PC-3 (cell line): ENCODE data around the gene MYLK2. TPM values are rescaled to one million over a fixed set of nuclear protein-coding genes. Genes with fewer than 3 reads are reported as not detected.
A peak's percentile ranks its signal among the peaks of the same experiment; 100 is the strongest.

ENCODE experiments used
- ATAC-seq: fragments of 200-7000 bp; cut with Tn5 transposase; 2 replicates; pipeline ENCODE4 v1.9.1; 2020; ENCODE audit warnings: mild to moderate bottlenecking, moderate library complexity
- BruUV-seq: library from RNA; stranded (reverse); fragments of 400-500 nt; replicated peaks from 2 replicates; lab custom pipeline; 2021; lab: Mats Ljungman, UMichigan
- CTCF ChIA-PET: fragments of 300-600 bp; sonication (Branson Sonifier 250); formaldehyde crosslinking; loops from one replicate; lab custom pipeline; 2022; ENCODE audit warnings: antibody characterized with exemption; lab: Charles Lee
- POLR2A ChIA-PET: fragments of 300-600 bp; sonication (Branson Sonifier 250); formaldehyde crosslinking; loops from one replicate; lab custom pipeline; 2022; ENCODE audit warnings: antibody characterized with exemption; ENCODE audit not compliant: unreplicated experiment; lab: Charles Lee
- DNase-seq: peaks from one replicate; pipeline ENCODE4 v3.0.0-alpha.2; 2015
- H2AFZ ChIP-seq: fragments of 300-600 bp; sonication (generic); 2 replicates; pipeline ENCODE4 v1.6.0; 2016; ENCODE audit warnings: antibody characterized with exemption, low read length
- H3F3A ChIP-seq: fragments of 300-600 bp; sonication (generic); one replicate; pipeline ENCODE4 v1.6.0; 2017; ENCODE audit warnings: antibody characterized with exemption, low read length, control low read depth, mild to moderate bottlenecking; ENCODE audit not compliant: unreplicated experiment
- H3K27ac ChIP-seq: fragments of 300-600 bp; sonication (generic); 2 replicates; pipeline ENCODE4 v1.5.1; 2016; ENCODE audit warnings: mild to moderate bottlenecking, low read length
- H3K27me3 ChIP-seq: fragments of 300-600 bp; sonication (generic); 2 replicates; pipeline ENCODE4 v1.6.1; 2016; ENCODE audit warnings: low read length, mixed read lengths
- H3K36me3 ChIP-seq: fragments of 300-600 bp; sonication (generic); 2 replicates; pipeline ENCODE4 v1.6.1; 2016; ENCODE audit warnings: low read depth, mixed run types, low read length, mixed read lengths
- H3K4me1 ChIP-seq: fragments of 300-600 bp; sonication (generic); 2 replicates; pipeline ENCODE4 v1.5.1; 2016; ENCODE audit warnings: low read length; ENCODE audit not compliant: insufficient read depth
- H3K4me2 ChIP-seq: fragments of 300-600 bp; sonication (generic); 2 replicates; pipeline ENCODE4 v1.6.0; 2016; ENCODE audit warnings: low read length
- H3K4me3 ChIP-seq: fragments of 300-600 bp; sonication (generic); 2 replicates; pipeline ENCODE4 v1.5.1; 2016; ENCODE audit warnings: mild to moderate bottlenecking, low read length, mixed read lengths
- H3K79me2 ChIP-seq: fragments of 300-600 bp; sonication (generic); 2 replicates; pipeline ENCODE4 v1.6.1; 2017; ENCODE audit warnings: low read length, mixed read lengths
- H3K9ac ChIP-seq: fragments of 300-600 bp; sonication (generic); 2 replicates; pipeline ENCODE4 v1.6.0; 2016; ENCODE audit warnings: mild to moderate bottlenecking, low read length
- H3K9me2 ChIP-seq: fragments of 300-600 bp; sonication (generic); replicated peaks from 2 replicates; pipeline ENCODE4 v1.6.1; 2016; ENCODE audit warnings: mixed run types, low read length, mixed read lengths
- H3K9me3 ChIP-seq: fragments of 300-600 bp; sonication (generic); 2 replicates; pipeline ENCODE4 v1.6.1; 2016; ENCODE audit warnings: low read length, mixed read lengths
- H4K20me1 ChIP-seq: fragments of 300-600 bp; sonication (generic); 2 replicates; pipeline ENCODE4 v1.6.1; 2016; ENCODE audit warnings: low read length, mixed read lengths
- EZH2 ChIP-seq: fragments of 300-600 bp; sonication (generic); IDR thresholded peaks from one replicate; pipeline ENCODE4 v1.6.1; 2017; ENCODE audit warnings: antibody characterized with exemption, mild to moderate bottlenecking, low read length; ENCODE audit not compliant: unreplicated experiment
- EZH2phosphoT487 ChIP-seq: fragments of 300-600 bp; sonication (generic); IDR thresholded peaks from 2 replicates; pipeline ENCODE4 v1.6.1; 2018; ENCODE audit warnings: mild to moderate bottlenecking, antibody characterized with exemption, low read length, borderline replicate concordance
- intact Hi-C: fragments of 100-400 bp; cut with micrococcal nuclease; formaldehyde crosslinking; loops from 2 replicates; pipeline ENCODE4 v1.9.0; 2023
- total RNA-seq: library from RNA; depleted of rRNA; stranded (reverse); fragments of >200 nt; gene quantifications from 2 replicates; pipeline ENCODE4 v1.2.3, GENCODE V29; 2014
- TF ChIP-seq, protein P1 (sequence below): fragments of 300-600 bp; sonication (generic); conservative IDR thresholded peaks from 2 replicates; pipeline ENCODE4 v1.5.1; 2017; ENCODE audit warnings: antibody characterized with exemption, low read depth, mild to moderate bottlenecking, low read length

The MYLK2 gene
- total RNA-seq, 1 experiment from 2014 or later = 1.7 TPM

DNA sequence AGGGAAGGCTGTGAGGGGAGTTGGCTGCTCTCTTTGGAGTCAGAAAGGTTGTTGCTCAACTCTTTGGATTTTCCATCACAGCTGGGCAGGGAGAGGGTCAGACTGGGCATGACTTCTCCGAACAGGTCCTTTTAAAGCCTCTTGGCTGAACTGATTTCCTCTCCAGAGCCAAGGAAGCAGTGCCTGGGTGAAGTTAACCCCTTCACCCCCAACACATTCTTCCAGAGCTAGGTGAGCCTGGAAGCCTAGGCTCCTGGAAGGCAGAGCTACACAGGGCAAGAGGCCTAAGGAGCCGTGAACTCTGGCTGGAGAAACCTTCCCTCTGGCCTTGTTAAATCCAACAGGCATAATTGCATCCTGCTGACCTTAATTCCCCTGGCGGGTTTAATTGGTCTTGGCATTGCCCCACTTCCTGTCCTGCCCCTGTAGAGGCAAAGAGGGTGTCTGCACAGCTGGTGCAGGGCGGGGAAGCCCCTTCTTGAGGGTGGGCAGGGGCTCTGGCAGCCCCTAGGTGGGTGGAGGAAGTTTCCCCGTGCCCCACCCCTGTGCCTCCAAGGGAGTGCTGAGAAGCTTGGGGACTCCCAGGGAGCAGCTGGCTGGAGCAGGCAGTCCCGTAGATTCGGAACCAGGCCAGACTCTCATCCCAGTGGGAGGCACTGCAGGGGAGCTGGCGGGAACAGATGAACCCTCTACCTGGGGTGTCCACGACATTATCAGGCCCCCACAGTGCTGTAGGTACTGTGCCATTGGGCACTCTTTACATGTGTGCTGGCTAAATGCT is 3.6 kb upstream of the MYLK2 start:
- H3K4me2 ChIP-seq = no peak overlapping the region
- DNase-seq (no peak), ATAC-seq (peak; percentile 18; the same call in 1 of the 2 replicates)
- no peak overlapping the region for H3K9ac ChIP-seq
- no TSS peak for BruUV-seq
- CTCF ChIA-PET = no interaction called here
- H2AFZ ChIP-seq = no peak overlapping the region
- H3K9me3 ChIP-seq = no peaks in the 10 kb centered on the region
- H3K9me2 ChIP-seq = no peaks in the 10 kb centered on the region
- no peaks in the 10 kb centered on the region for H3K79me2 ChIP-seq
- no peaks in the 10 kb centered on the region for H3K36me3 ChIP-seq
- intact Hi-C loops = no loop called here
- no peaks in the 10 kb centered on the region for H4K20me1 ChIP-seq
- no peaks in the 10 kb centered on the region for H3F3A ChIP-seq
- no peaks in the 10 kb centered on the region for H3K27me3 ChIP-seq
- no peak overlapping the region for H3K4me3 ChIP-seq
- POLR2A ChIA-PET = no interaction called here
- no peak overlapping the region for H3K27ac ChIP-seq
- H3K4me1 ChIP-seq = peaks cover 6% of the 10 kb centered on the region
- no peak for TF ChIP-seq EZH2phosphoT487
- TF ChIP-seq, protein P1, sequence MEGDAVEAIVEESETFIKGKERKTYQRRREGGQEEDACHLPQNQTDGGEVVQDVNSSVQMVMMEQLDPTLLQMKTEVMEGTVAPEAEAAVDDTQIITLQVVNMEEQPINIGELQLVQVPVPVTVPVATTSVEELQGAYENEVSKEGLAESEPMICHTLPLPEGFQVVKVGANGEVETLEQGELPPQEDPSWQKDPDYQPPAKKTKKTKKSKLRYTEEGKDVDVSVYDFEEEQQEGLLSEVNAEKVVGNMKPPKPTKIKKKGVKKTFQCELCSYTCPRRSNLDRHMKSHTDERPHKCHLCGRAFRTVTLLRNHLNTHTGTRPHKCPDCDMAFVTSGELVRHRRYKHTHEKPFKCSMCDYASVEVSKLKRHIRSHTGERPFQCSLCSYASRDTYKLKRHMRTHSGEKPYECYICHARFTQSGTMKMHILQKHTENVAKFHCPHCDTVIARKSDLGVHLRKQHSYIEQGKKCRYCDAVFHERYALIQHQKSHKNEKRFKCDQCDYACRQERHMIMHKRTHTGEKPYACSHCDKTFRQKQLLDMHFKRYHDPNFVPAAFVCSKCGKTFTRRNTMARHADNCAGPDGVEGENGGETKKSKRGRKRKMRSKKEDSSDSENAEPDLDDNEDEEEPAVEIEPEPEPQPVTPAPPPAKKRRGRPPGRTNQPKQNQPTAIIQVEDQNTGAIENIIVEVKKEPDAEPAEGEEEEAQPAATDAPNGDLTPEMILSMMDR = no peak
- no peak for TF ChIP-seq EZH2

DNA sequence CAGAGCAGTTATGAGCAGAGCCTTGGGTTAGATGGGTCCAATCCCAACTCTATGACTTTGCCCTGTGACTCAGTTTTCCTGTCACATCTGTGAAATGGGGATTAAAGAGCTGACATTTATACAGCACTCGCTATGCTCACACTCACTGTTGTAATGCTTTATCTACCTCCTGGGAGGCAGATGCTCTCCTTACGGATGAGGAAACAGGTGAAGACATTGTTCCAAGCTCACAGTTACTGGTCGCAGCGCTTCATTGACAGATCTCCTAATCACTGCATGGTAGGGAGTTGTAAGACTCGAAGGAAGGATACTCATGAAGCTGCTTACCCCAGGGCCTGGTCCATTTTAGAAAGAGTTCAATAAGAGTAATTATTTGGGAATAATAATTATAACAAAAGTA is 2.9 kb upstream of the MYLK2 start:
- no peaks in the 10 kb centered on the region for H3K9me2 ChIP-seq
- H3K9ac ChIP-seq = no peak overlapping the region
- H3K36me3 ChIP-seq = no peaks in the 10 kb centered on the region
- H3F3A ChIP-seq = no peaks in the 10 kb centered on the region
- H3K27ac ChIP-seq = no peak overlapping the region
- ATAC-seq = no peak
- intact Hi-C loops = no loop called here
- no peaks in the 10 kb centered on the region for H3K79me2 ChIP-seq
- H3K27me3 ChIP-seq = no peaks in the 10 kb centered on the region
- no peak for DNase-seq
- ChIA-PET POLR2A (no interaction called here), CTCF (no interaction called here)
- no peaks in the 10 kb centered on the region for H4K20me1 ChIP-seq
- no peaks in the 10 kb centered on the region for H3K4me1 ChIP-seq
- H3K4me3 ChIP-seq = no peak overlapping the region
- no peak overlapping the region for H2AFZ ChIP-seq
- no peaks in the 10 kb centered on the region for H3K9me3 ChIP-seq
- no peak overlapping the region for H3K4me2 ChIP-seq
- TF ChIP-seq EZH2 (no peak), EZH2phosphoT487 (no peak)
- TF ChIP-seq, protein P1 = no peak
- BruUV-seq = no TSS peak

DNA sequence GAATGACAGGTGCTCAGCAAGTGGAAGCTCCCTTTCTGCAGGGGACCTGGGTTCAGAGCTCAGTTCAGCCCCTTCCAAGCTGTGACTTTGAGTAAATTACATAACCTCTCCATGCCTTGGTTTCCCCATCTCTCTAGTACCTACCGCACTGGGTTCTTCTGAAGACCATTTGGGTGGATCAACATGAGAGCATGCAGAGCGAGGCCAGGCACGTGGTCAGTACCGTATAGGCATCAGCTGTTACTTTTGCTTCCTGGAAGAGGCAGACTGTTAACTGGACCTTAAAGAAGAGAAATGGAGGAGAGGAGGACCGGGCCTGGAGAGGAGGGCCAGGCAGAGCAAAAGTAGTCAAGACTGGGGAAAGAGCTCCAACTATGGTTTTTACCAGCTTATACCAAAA is 1.7 kb upstream of the MYLK2 start:
- H3K4me1 ChIP-seq = no peaks in the 10 kb centered on the region
- no peak overlapping the region for H3K9ac ChIP-seq
- CTCF ChIA-PET = no interaction called here
- BruUV-seq = no TSS peak
- DNase-seq = no peak
- no peaks in the 10 kb centered on the region for H3K79me2 ChIP-seq
- H3K9me2 ChIP-seq = no peaks in the 10 kb centered on the region
- POLR2A ChIA-PET = no interaction called here
- H3K27ac ChIP-seq = no peak overlapping the region
- H4K20me1 ChIP-seq = no peaks in the 10 kb centered on the region
- H3K27me3 ChIP-seq = no peaks in the 10 kb centered on the region
- H3K9me3 ChIP-seq = no peaks in the 10 kb centered on the region
- ATAC-seq = no peak
- H3K36me3 ChIP-seq = no peaks in the 10 kb centered on the region
- H2AFZ ChIP-seq = no peak overlapping the region
- no peak for TF ChIP-seq EZH2phosphoT487
- TF ChIP-seq EZH2 = no peak
- TF ChIP-seq, protein P1 = no peak
- H3K4me2 ChIP-seq = no peak overlapping the region
- intact Hi-C loops = no loop called here
- no peak overlapping the region for H3K4me3 ChIP-seq
- no peaks in the 10 kb centered on the region for H3F3A ChIP-seq
